Endothelial cell of umbilical vein (primary cell): ENCODE measurements around the gene WNT9A. TPM values are rescaled to one million over a fixed set of nuclear protein-coding genes. Genes with fewer than 3 reads are reported as not detected.

ENCODE experiments used
- BruUV-seq: library from RNA; stranded (reverse); fragments of 400-500 nt; replicated peaks from 2 replicates; lab custom pipeline; 2021; lab: Mats Ljungman, UMichigan
- CTCF ChIA-PET: fragments of 300-600, 350-600 bp; sonication (Branson Sonifier 250); formaldehyde crosslinking; loops from one replicate; lab custom pipeline; 2021; ENCODE audit warnings: antibody characterized with exemption, inconsistent platforms; lab: Charles Lee
- POLR2A ChIA-PET: fragments of 300-600, 350-600 bp; sonication (Branson Sonifier 250); formaldehyde crosslinking; loops from one replicate; lab custom pipeline; 2021; ENCODE audit warnings: antibody characterized with exemption, inconsistent platforms; lab: Charles Lee
- DNase-seq: peaks from one replicate; pipeline ENCODE4 v3.0.0-alpha.2; 2011; ENCODE audit warnings: low read depth, low spot score
- FAIRE-seq: peaks from 2 replicates; lab custom pipeline; 2011; peaks lifted over from hg19 to GRCh38; lab: Jason Lieb, UNC
- H2AFZ ChIP-seq: 2 replicates; pipeline ENCODE4 v1.6.0; 2012; ENCODE audit warnings: low read depth, low read length, control low read depth, inconsistent platforms
- H3K27ac ChIP-seq: 2 replicates; pipeline ENCODE4 v1.5.1; 2011; ENCODE audit warnings: low read depth, mild to moderate bottlenecking, control low read depth, low read length, moderate library complexity; ENCODE audit not compliant: insufficient read depth
- H3K27me3 ChIP-seq, 2 experiments: 2 replicates each; pipeline versions ENCODE4 v1.6.0 to v1.6.1; 2011; ENCODE audit warnings: low read length in 2 of 2, mixed read lengths in 1 of 2; ENCODE audit not compliant: control insufficient read depth in 2 of 2, insufficient read depth in 2 of 2
- H3K36me3 ChIP-seq, 2 experiments: 2 replicates in 1 of 2; 3 replicates in 1 of 2; pipeline ENCODE4 v1.5.1; 2011; ENCODE audit warnings: low read length in 2 of 2, mild to moderate bottlenecking in 1 of 2, moderate library complexity in 1 of 2; ENCODE audit not compliant: control insufficient read depth in 2 of 2, insufficient read depth in 2 of 2; ENCODE audit errors: extremely low read depth in 1 of 2
- H3K4me1 ChIP-seq: 3 replicates; pipeline ENCODE4 v1.5.1; 2011; ENCODE audit warnings: mild to moderate bottlenecking, low read length; ENCODE audit not compliant: control insufficient read depth, insufficient read depth; ENCODE audit errors: extremely low read depth
- H3K4me2 ChIP-seq: 2 replicates; pipeline ENCODE4 v1.6.1; 2011; ENCODE audit warnings: low read length, control low read depth, mixed read lengths; ENCODE audit not compliant: insufficient read depth
- H3K4me3 ChIP-seq, 3 experiments: fragments of 200-600 bp in 1 of 3; sonication (generic), shearing (Covaris generic) in 1 of 3; replicated peaks in 1 of 3; 2 replicates each; pipeline ENCODE4 v1.5.1; 2011 to 2016; ENCODE audit warnings: control low read depth in 3 of 3, low read length in 3 of 3, mild to moderate bottlenecking in 2 of 3, inconsistent platforms in 1 of 3, low read depth in 1 of 3, moderate library complexity in 1 of 3; ENCODE audit not compliant: insufficient read depth in 1 of 3
- H3K79me2 ChIP-seq: 2 replicates; pipeline ENCODE4 v1.6.0; 2012; ENCODE audit warnings: low read length, inconsistent platforms; ENCODE audit not compliant: control insufficient read depth, insufficient read depth
- H3K9ac ChIP-seq: replicated peaks from 2 replicates; pipeline ENCODE3; 2011; ENCODE audit warnings: low read length, control low read depth; ENCODE audit not compliant: insufficient read depth; ENCODE audit errors: extremely low read depth
- H3K9me1 ChIP-seq: replicated peaks from 3 replicates; pipeline ENCODE4 v1.6.0; 2011; ENCODE audit warnings: mild to moderate bottlenecking, low read length; ENCODE audit not compliant: control insufficient read depth, insufficient read depth; ENCODE audit errors: extremely low read depth
- H3K9me3 ChIP-seq: replicated peaks from 2 replicates; pipeline ENCODE4 v1.5.1; 2012; ENCODE audit warnings: low read length, inconsistent platforms; ENCODE audit not compliant: control insufficient read depth, insufficient read depth
- H4K20me1 ChIP-seq: replicated peaks from 2 replicates; pipeline ENCODE3; 2011; ENCODE audit warnings: mild to moderate bottlenecking, low read length; ENCODE audit not compliant: control insufficient read depth, insufficient read depth; ENCODE audit errors: extremely low read depth
- EZH2 ChIP-seq: IDR thresholded peaks from 2 replicates; pipeline ENCODE4 v1.6.1; 2012; ENCODE audit warnings: borderline replicate concordance, low read depth, mild to moderate bottlenecking, moderate library complexity, low read length, inconsistent platforms; ENCODE audit not compliant: severe bottlenecking
- FOS ChIP-seq: IDR thresholded peaks from 2 replicates; pipeline ENCODE4 v1.6.1; 2011; ENCODE audit warnings: mild to moderate bottlenecking, low read length, moderate library complexity, borderline replicate concordance; ENCODE audit not compliant: insufficient read depth
- GATA2 ChIP-seq: IDR thresholded peaks from 2 replicates; pipeline ENCODE4 v1.7.0; 2011; ENCODE audit warnings: low read depth, mild to moderate bottlenecking, moderate library complexity, mixed read lengths, low read length; ENCODE audit not compliant: insufficient read length, insufficient read depth
- JUN ChIP-seq: IDR thresholded peaks from 2 replicates; pipeline ENCODE4 v1.6.1; 2011; ENCODE audit warnings: borderline replicate concordance, low read depth; ENCODE audit not compliant: insufficient read length, insufficient read depth
- MYC ChIP-seq: IDR thresholded peaks from one replicate; pipeline ENCODE4 v1.6.1; 2011; ENCODE audit warnings: mild to moderate bottlenecking, low read depth, low read length
- POLR2A ChIP-seq: IDR thresholded peaks from 2 replicates; pipeline ENCODE4 v1.6.1; 2012; ENCODE audit warnings: low read depth, mild to moderate bottlenecking, control low read depth, low read length
- POLR2AphosphoS5 ChIP-seq: IDR thresholded peaks from 2 replicates; pipeline ENCODE4 v1.6.1; 2012; ENCODE audit warnings: low read depth, mild to moderate bottlenecking, control low read depth, low read length, moderate library complexity; ENCODE audit not compliant: insufficient read depth
- dilution Hi-C: fragments of 300-500 bp; cut with MboI; formaldehyde crosslinking; loops from one replicate; pipeline ENCODE4 v1.15.0; 2019; ENCODE audit warnings: low sequenced_read_pairs; ENCODE audit not compliant: extremely low pct_ligation_motif_present
- intact Hi-C: fragments of 100-400 bp; cut with micrococcal nuclease; formaldehyde crosslinking; loops from one replicate; pipeline ENCODE4 v1.10.0; 2022
- polyA plus RNA-seq, 4 experiments: library from polyadenylated mRNA; depleted of rRNA in 3 of 4; stranded (reverse) in 3 of 4; unstranded in 1 of 4; fragments of >200 nt; gene quantifications; 2 replicates each; pipeline versions ENCODE4 v1.2.1 to v1.2.3, GENCODE V29; 2011 to 2012; ENCODE audit warnings: missing spikeins in 1 of 4
- total RNA-seq: library from RNA; stranded (reverse); gene quantifications from 2 replicates; pipeline ENCODE4 v1.2.3, GENCODE V29; 2021
- TF ChIP-seq, protein P1 (sequence below): IDR thresholded peaks from 2 replicates; pipeline ENCODE4 v1.6.1; 2011; ENCODE audit not compliant: insufficient read depth, insufficient read length
- TF ChIP-seq, protein P2 (sequence below), 2 donors: IDR thresholded peaks; 1 replicate in 1 of 2; 2 replicates in 1 of 2; pipeline ENCODE4 v1.5.1; 2011; ENCODE audit warnings: low read length in 2 of 2, mild to moderate bottlenecking in 2 of 2, moderate library complexity in 2 of 2, control low read depth in 1 of 2, inconsistent platforms in 1 of 2, low read depth in 1 of 2; ENCODE audit not compliant: insufficient read depth in 1 of 2; ENCODE audit errors: extremely low read depth in 1 of 2

Gene WNT9A
- total and polyA plus RNA-seq, 2 donors (not counting 3 experiments of a cell fraction or from before 2014, with no cell fraction given) = 5.4 to 6.2 TPM

- POLR2A ChIA-PET = no interaction called here
- H3K4me1 ChIP-seq = no peaks in the 10 kb centered on the region
- CTCF ChIA-PET = no interaction called here
- H3K27me3 ChIP-seq = no peaks in the 10 kb centered on the region
- no peak for TF ChIP-seq POLR2A
- no peak for TF ChIP-seq MYC
- no peak for TF ChIP-seq FOS
- no peak for TF ChIP-seq POLR2AphosphoS5
- TF ChIP-seq EZH2 = no peak
- TF ChIP-seq, protein P1, sequence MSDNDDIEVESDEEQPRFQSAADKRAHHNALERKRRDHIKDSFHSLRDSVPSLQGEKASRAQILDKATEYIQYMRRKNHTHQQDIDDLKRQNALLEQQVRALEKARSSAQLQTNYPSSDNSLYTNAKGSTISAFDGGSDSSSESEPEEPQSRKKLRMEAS = no peak
- TF ChIP-seq, protein P2, sequence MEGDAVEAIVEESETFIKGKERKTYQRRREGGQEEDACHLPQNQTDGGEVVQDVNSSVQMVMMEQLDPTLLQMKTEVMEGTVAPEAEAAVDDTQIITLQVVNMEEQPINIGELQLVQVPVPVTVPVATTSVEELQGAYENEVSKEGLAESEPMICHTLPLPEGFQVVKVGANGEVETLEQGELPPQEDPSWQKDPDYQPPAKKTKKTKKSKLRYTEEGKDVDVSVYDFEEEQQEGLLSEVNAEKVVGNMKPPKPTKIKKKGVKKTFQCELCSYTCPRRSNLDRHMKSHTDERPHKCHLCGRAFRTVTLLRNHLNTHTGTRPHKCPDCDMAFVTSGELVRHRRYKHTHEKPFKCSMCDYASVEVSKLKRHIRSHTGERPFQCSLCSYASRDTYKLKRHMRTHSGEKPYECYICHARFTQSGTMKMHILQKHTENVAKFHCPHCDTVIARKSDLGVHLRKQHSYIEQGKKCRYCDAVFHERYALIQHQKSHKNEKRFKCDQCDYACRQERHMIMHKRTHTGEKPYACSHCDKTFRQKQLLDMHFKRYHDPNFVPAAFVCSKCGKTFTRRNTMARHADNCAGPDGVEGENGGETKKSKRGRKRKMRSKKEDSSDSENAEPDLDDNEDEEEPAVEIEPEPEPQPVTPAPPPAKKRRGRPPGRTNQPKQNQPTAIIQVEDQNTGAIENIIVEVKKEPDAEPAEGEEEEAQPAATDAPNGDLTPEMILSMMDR (IDR thresholded peaks at IDR 0.05; ENCODE audit: extremely low read depth in 1 of 2, insufficient read depth in 1 of 2, low read depth in 1 of 2, low read length in 2 of 2) = no peak
- TF ChIP-seq GATA2 = no peak
- TF ChIP-seq JUN = no peak
- no TSS peak for BruUV-seq
- dilution Hi-C loops (no loop called here), intact Hi-C loops (no loop called here)
- H3K9me3 ChIP-seq = no peaks in the 10 kb centered on the region
- H4K20me1 ChIP-seq = no peaks in the 10 kb centered on the region
- H3K79me2 ChIP-seq = no peaks in the 10 kb centered on the region
- no peak overlapping the region for H2AFZ ChIP-seq
- no peak overlapping the region for H3K4me3 ChIP-seq
- DNase-seq (no peak), FAIRE-seq (no peak)
- H3K9ac ChIP-seq = no peak overlapping the region
- H3K36me3 ChIP-seq = peaks cover 0 to 2% of the 10 kb centered on the region in 2 experiments
- H3K27ac ChIP-seq = no peak overlapping the region
- no peaks in the 10 kb centered on the region for H3K9me1 ChIP-seq
- no peak overlapping the region for H3K4me2 ChIP-seq
Measured at GRCh38 chr1:227926216-227926791, 21.4 kb downstream of the WNT9A start.
